Natural killer cell (primary cell): ENCODE results near the gene RPL35A. TPM values are rescaled to one million over a fixed set of nuclear protein-coding genes. Genes with fewer than 3 reads are reported as not detected.
"Not testable (repeated sequence)": the region's sequence is repeated elsewhere in the genome, so short reads cannot be mapped to it uniquely, and the experiment has no call there.

Experiments
- ATAC-seq, 3 donors: fragments of 150-1000 bp in 2 of 3; fragments of 200-7000 bp in 1 of 3; cut with Tn5 transposase; 1 replicate in 1 of 3; 2 replicates in 2 of 3; pipeline ENCODE4 v1.10.0; 2021; ENCODE audit warnings: mild to moderate bottlenecking in 2 of 3, moderate library complexity in 2 of 3
- DNase-seq, 2 donors: peaks; one replicate each; pipeline versions ENCODE4 v3.0.0 to v3.0.0-alpha.2; 2013 to 2021; ENCODE audit warnings: mixed read lengths in 1 of 2
- H3K27ac ChIP-seq: one replicate; pipeline ENCODE4 v1.5.1; 2013; ENCODE audit warnings: mild to moderate bottlenecking, low read length
- H3K27me3 ChIP-seq: one replicate; pipeline ENCODE4 v1.6.1; 2013; ENCODE audit warnings: low read length; ENCODE audit not compliant: control insufficient read depth, insufficient read depth
- H3K36me3 ChIP-seq: one replicate; pipeline ENCODE4 v1.6.1; 2013; ENCODE audit warnings: low read length; ENCODE audit not compliant: control insufficient read depth, insufficient read depth
- H3K4me1 ChIP-seq: one replicate; pipeline ENCODE4 v1.6.1; 2013; ENCODE audit warnings: low read length; ENCODE audit not compliant: control insufficient read depth, insufficient read depth
- H3K4me3 ChIP-seq: one replicate; pipeline ENCODE4 v1.5.1; 2013; ENCODE audit warnings: low read length
- H3K9me3 ChIP-seq: one replicate; pipeline ENCODE4 v1.6.1; 2013; ENCODE audit warnings: low read length; ENCODE audit not compliant: control insufficient read depth, insufficient read depth
- H3K27ac Mint-ChIP-seq, 2 donors: one replicate each; pipeline ENCODE4 v1.8.0; 2022; ENCODE audit warnings: mild to moderate bottlenecking in 2 of 2, mixed read lengths in 2 of 2, moderate library complexity in 1 of 2
- H3K27me3 Mint-ChIP-seq, 2 donors: one replicate each; pipeline ENCODE4 v1.8.0; 2022; ENCODE audit warnings: low read depth in 2 of 2, mixed read lengths in 2 of 2
- H3K36me3 Mint-ChIP-seq: one replicate; pipeline ENCODE4 v1.8.0; 2022; ENCODE audit warnings: mixed read lengths
- H3K4me1 Mint-ChIP-seq, 2 donors: one replicate each; pipeline ENCODE4 v1.8.0; 2022; ENCODE audit warnings: mixed read lengths in 2 of 2
- H3K4me3 Mint-ChIP-seq: one replicate; pipeline ENCODE4 v1.8.0; 2022; ENCODE audit warnings: mild to moderate bottlenecking, moderate library complexity, mixed read lengths
- H3K9me3 Mint-ChIP-seq, 2 donors: one replicate each; pipeline ENCODE4 v1.8.0; 2022; ENCODE audit warnings: mixed read lengths in 2 of 2
- WGBS: methylation state at CpG from one replicate; pipeline ENCODE4 v1.1.7; 2013; ENCODE audit warnings: missing lambda C conversion rate; ENCODE audit not compliant: insufficient coverage; 5-methylcytosine and 5-hydroxymethylcytosine counted together
- intact Hi-C: fragments of 100-400 bp; cut with micrococcal nuclease; formaldehyde crosslinking; loops from one replicate; pipeline ENCODE4 v1.14.2; 2022
- total RNA-seq, 4 donors: library from RNA; stranded (reverse); fragments of 120-200 nt in 1 of 4; gene quantifications; one replicate each; pipeline versions ENCODE4 v1.2.3 to v1.2.4, GENCODE V29; 2013 to 2022
- TF ChIP-seq, protein P1 (sequence below): fragments of 200-600 bp; IDR thresholded peaks from one replicate; pipeline ENCODE4 v1.8.0; 2022; ENCODE audit warnings: antibody characterized with exemption

Gene RPL35A
- total RNA-seq, 3 donors from 2014 or later (not counting 1 experiment from before 2014, with no cell fraction given) = 693 to 869 (median 848) TPM

DNA sequence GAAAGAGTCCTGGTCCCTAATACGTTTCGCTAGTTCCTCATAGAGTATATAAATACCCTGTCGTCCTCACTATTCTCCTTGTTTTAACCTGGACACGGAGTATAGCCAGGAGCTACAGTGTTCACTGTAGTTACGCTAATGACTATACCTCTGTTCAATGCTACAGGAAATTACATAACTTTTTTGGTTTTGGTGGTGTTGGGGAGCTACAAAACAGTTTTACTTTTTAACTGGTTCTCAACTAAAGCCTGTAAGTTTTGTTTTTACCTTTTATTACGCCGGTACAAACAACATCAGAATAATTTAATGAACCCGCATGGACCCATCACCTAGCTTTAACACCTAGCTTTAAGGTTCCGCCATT is 11.6 kb downstream of the RPL35A start:
- Histone ChIP-seq H3K27me3 (no peaks in the 10 kb centered on the region), H3K27ac (no peak overlapping the region), H3K4me3 (no peak overlapping the region), H3K36me3 (peaks cover 2% of the 10 kb centered on the region), H3K9me3 (no peaks in the 10 kb centered on the region), H3K4me1 (peaks cover 22% of the 10 kb centered on the region)
- peak overlapping the region; percentile 90 to 93 for H3K27ac Mint-ChIP-seq
- H3K9me3 Mint-ChIP-seq = no peaks in the 10 kb centered on the region
- H3K27me3 Mint-ChIP-seq = no peaks in the 10 kb centered on the region
- intact Hi-C loops = no loop called here
- ATAC-seq (no peak), DNase-seq (peak in 1 of 2 donors; percentile 52)
- 26% methylated on average over 7 of the region's 9 CpGs for WGBS
- no peaks in the 10 kb centered on the region for H3K36me3 Mint-ChIP-seq
- TF ChIP-seq, protein P1, sequence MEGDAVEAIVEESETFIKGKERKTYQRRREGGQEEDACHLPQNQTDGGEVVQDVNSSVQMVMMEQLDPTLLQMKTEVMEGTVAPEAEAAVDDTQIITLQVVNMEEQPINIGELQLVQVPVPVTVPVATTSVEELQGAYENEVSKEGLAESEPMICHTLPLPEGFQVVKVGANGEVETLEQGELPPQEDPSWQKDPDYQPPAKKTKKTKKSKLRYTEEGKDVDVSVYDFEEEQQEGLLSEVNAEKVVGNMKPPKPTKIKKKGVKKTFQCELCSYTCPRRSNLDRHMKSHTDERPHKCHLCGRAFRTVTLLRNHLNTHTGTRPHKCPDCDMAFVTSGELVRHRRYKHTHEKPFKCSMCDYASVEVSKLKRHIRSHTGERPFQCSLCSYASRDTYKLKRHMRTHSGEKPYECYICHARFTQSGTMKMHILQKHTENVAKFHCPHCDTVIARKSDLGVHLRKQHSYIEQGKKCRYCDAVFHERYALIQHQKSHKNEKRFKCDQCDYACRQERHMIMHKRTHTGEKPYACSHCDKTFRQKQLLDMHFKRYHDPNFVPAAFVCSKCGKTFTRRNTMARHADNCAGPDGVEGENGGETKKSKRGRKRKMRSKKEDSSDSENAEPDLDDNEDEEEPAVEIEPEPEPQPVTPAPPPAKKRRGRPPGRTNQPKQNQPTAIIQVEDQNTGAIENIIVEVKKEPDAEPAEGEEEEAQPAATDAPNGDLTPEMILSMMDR = no peak
- H3K4me3 Mint-ChIP-seq = peak overlapping the region; percentile 91
- peaks cover 40 to 49% of the 10 kb centered on the region in 2 donors for H3K4me1 Mint-ChIP-seq

DNA sequence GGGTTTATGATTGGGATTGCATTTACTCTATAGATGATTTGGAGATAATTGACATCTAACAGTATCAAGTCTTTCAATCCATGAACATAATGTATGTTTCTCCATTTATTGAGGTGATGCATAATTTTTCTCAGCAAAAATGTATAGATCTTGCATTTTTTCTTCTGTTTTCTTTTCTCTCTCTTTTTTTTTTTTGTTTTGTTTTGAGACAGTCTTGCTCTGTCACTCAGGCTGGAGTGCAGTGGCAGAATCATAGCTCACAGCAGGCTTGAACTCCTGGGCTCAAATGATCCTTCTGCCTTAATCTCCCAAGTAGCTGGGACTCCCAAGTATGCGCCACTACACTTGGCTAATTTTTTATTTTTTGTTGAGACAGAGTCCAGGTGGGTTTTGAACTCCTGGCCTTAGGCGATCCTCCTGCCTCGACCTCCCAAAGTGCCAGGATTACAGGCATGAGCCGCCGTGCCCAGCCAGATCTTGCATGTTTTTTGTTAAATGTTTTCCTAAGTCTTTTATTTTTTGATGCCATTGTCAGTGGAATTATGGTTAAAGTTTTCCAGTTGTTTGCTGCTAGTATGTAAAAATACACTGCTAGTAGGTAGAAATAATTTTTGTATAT is 13.1 kb downstream of the RPL35A start:
- over 99% methylated on average over 5 of the region's 5 CpGs for WGBS
- TF ChIP-seq, protein P1 = no peak
- no peak overlapping the region for H3K27ac ChIP-seq
- H3K4me1 ChIP-seq = peaks cover 22% of the 10 kb centered on the region
- H3K4me3 ChIP-seq = no peak overlapping the region
- Mint-ChIP-seq H3K4me1 (peaks cover 38 to 40% of the 10 kb centered on the region in 2 donors), H3K9me3 (peaks cover 2 to 3% of the 10 kb centered on the region in 2 donors), H3K27ac (no peak overlapping the region), H3K4me3 (peak overlapping the region; percentile 14), H3K36me3 (peaks cover 8% of the 10 kb centered on the region), H3K27me3 (no peaks in the 10 kb centered on the region)
- DNase-seq (no peak), ATAC-seq (no peak)
- intact Hi-C loops = no loop called here
- H3K9me3 ChIP-seq = peaks cover 9% of the 10 kb centered on the region
- no peaks in the 10 kb centered on the region for H3K36me3 ChIP-seq
- H3K27me3 ChIP-seq = no peaks in the 10 kb centered on the region

DNA sequence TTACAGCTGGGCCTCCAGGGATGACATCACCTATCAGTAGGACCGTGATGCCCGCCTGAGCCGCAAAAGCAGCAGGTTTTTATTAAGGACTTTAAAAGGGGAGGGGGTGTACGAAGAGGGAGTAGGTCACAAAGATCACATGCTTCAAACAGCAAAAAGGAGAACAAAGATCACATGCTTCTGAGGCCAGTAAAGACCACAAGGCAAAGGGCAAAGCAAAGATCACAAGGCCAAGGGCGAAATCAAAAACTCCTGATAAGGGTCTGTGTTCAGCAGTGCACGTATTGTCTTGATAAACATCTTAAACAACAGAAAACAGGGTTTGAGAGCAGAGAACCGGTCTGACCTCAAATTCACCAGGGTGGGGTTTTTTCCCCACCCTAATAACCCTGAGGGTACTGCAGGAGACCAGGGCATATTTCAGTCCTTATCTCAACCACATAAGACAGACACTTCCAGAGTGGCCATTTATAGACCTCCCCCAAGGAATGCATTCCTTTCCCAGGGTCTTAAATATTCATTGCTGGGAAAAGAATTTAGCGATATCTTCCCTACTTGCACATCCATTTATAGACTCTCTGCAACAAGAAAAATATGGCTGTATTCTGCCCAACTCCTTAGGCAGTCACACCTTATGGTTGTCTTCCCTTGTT is 17.5 kb downstream of the RPL35A start:
- 93% methylated on average over 8 of the region's 8 CpGs for WGBS
- H3K4me3 ChIP-seq, H3K27ac Mint-ChIP-seq, ATAC-seq, DNase-seq, H3K27me3 ChIP-seq, H3K36me3 ChIP-seq, H3K4me3 Mint-ChIP-seq, H3K9me3 ChIP-seq, H3K4me1 ChIP-seq, H3K27ac ChIP-seq, H3K9me3 Mint-ChIP-seq, intact Hi-C loops, H3K27me3 Mint-ChIP-seq, H3K4me1 Mint-ChIP-seq: not testable (repeated sequence)
- peaks cover 11% of the 10 kb centered on the region for H3K36me3 Mint-ChIP-seq

DNA sequence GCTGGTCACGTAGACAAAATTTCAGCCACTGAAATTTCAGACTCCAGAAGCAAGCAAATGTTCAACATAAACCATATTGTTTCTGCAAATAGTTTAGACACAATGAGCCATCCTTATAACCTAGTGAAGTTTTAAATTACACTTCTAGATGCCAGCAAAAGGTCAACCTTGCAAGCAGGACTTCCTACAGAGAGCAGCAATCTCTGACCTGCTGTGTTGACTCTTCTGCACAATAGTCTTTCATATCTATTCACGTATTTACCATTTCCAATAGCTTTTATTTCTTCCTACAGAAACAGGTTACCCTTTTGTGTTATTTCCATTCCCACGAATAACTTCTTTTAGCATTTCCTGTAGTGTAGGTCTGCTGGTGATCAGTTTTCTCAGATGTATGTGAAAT is 20.6 kb downstream of the RPL35A start:
- WGBS = 94% methylated on average over 2 of the region's 3 CpGs
- Mint-ChIP-seq H3K27me3 (peaks cover 0 to 4% of the 10 kb centered on the region in 2 donors), H3K4me1 (no peaks in the 10 kb centered on the region), H3K4me3 (no peak overlapping the region), H3K27ac (no peak overlapping the region), H3K9me3 (peaks cover 2 to 3% of the 10 kb centered on the region in 2 donors), H3K36me3 (peaks cover 16% of the 10 kb centered on the region)
- Histone ChIP-seq H3K4me3 (no peak overlapping the region), H3K36me3 (no peaks in the 10 kb centered on the region), H3K27me3 (no peaks in the 10 kb centered on the region), H3K27ac (no peak overlapping the region), H3K4me1 (no peaks in the 10 kb centered on the region), H3K9me3 (peaks cover 9% of the 10 kb centered on the region)
- no peak for DNase-seq
- intact Hi-C loops = no loop called here
- no peak for ATAC-seq
- TF ChIP-seq, protein P1 = no peak
